Stimulated activated CD8-positive, alpha-beta memory T cell treated with anti-CD3 and anti-CD28 coated beads, Interleukin-2, amount 100 ng/mL, for 48 hours (primary cell): ENCODE measurements around the gene NTRK2.
"Not testable (repeated sequence)": the region's sequence is repeated elsewhere in the genome, so short reads cannot be mapped to it uniquely, and the experiment has no call there.

Experiments used
- DNase-seq, 2 donors: peaks; one replicate each; pipeline ENCODE4 v3.0.0-alpha.2; 2020; ENCODE audit warnings: low read depth in 2 of 2

NTRK2 gene

DNA sequence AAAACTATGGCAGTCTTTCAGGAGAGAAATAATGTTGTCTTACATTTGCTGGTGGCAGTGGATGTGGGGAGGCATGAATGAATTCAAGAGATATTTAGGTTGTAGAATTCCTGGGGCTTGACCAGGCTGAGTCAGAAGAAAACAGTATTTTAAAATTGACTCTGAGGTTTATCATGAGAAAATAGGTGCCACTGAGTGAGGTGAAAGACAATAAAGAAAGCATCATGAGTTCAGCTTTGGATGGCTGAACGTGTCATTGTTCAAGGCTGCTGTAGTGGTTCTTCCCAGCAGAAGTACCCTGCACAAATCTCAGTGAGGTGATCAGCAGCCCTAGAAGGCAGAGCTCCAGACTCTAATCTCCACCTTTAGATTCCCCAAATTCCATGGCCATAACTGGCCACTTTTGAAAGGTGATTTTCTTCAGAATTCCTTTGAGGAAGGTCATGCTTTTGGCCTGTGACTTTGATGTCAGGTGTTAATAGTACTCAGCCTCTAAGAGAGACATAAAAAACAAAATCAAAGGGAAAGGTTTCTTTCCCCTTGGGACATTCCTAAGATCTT, 395.4 kb downstream of the NTRK2 start:
- no peak for DNase-seq

DNA sequence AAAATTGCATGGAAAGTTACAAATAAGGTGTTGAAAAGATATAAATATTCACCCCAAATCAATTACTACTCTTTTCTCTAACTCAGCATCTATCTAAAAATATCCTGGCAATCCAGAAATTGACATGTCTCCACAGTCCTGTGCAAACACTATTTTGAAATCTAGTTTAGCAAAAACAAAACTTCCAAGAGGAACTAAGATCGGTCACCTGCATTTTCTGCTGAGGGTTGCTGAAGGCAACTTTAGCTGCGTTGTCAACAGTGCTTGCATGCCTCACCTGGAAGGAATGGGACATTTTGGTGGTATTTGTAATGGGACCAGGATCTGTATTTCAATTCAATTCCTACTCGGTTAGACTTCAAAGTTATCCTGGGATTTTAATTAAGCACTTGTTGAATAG, 398.3 kb downstream of the NTRK2 start:
- DNase-seq: no peak

DNA sequence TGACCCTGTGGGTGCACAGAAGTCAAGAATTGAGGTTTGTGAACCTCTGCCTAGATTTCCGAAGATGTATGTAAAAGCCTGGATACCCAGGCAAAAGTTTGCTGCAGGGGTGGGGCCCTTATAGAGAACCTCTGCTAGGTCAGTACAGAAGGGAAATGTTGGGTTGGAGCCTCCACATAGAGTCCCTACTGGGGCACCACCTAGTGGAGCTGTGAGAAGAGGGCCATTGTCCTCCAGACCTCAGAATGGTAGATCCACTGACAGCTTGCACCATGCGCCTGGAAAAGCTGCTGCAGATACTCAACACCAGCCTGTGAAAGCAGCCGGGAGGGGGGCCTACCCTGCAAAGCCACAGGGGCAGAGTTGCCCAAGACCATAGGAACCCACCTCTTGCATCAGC, 399.9 kb downstream of the NTRK2 start:
- DNase-seq: not testable (repeated sequence)
